HPDE6-E6E7 (cell line): ENCODE data around the gene DSTN.

ENCODE experiments used
- DNase-seq: peaks from one replicate; pipeline ENCODE4 v3.0.0; 2011; ENCODE audit warnings: missing footprints; ENCODE audit errors: extremely low spot score

DSTN gene

DNA sequence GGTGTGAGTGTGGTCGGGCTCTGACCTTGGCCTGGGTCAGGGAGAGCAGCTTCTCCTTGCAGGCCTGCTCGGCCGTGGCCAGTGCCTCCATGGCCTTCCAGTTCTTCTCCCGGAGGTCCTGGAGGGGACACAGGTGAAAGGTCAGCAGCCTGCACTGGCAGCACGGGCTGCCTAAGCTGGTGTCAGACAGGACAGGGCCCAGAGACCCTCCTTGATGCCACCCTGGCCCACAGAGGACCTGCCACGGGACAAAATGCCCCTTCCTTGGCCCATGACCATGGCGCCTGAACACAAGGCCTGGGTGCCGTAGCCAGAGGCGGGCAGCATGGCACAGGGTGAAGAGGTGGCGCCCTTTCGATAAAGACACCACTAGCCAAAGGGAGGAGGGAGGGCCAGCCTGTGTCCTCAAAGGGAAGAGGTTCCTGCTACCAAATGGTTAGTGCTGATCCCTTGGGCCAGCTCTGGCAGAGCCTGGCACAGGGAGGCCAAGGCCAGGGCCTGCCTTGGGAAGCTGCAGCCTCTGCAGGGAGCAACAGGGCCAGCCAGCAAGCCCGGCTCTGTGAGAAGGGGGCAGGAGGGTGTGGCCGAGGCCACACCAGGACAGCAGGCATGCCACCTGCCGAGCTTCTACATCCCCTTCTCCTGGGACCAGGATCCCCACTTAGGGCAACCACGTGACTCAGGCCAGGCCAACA is 54.8 kb downstream of the DSTN start:
- DNase-seq, result no peak

DNA sequence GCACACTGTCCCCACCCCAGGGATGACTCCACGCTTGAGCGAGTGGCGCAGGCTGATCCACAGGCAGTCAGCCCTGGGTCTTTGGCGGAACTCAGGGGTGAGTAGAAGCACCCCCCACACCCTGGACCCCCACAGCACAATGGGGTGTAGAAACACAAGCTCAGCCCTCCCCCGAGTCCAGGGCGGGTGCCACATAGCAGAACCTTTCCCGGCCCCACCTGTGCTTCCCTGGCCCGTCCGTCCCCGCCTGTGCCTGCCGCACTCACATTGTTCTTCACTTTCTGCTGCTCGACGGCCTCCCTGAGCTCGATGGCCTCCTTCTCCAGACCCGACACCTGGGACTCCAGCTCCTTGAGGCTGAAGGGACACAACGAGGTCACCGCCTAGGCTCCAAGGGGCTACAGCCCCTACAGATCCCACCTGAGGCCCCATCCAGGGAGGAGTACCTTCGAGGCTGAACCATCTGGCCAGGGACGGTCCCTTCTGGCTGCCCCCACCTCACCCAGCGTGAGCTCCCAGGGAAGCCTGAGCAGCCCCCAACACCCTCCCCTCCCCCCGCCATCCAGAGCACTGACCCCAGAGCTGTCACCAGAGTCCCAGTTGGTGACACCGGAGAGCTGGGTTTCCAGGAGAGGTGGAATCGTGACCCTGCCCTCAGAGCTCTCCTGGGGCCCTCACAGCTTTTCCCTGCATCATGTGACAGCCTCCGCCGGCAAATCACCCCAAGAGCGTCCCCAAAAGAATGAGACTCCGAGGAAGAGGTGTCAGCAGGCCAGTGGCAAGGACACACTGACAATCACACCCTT is 55.6 kb downstream of the DSTN start:
- DNase-seq, result no peak

DNA sequence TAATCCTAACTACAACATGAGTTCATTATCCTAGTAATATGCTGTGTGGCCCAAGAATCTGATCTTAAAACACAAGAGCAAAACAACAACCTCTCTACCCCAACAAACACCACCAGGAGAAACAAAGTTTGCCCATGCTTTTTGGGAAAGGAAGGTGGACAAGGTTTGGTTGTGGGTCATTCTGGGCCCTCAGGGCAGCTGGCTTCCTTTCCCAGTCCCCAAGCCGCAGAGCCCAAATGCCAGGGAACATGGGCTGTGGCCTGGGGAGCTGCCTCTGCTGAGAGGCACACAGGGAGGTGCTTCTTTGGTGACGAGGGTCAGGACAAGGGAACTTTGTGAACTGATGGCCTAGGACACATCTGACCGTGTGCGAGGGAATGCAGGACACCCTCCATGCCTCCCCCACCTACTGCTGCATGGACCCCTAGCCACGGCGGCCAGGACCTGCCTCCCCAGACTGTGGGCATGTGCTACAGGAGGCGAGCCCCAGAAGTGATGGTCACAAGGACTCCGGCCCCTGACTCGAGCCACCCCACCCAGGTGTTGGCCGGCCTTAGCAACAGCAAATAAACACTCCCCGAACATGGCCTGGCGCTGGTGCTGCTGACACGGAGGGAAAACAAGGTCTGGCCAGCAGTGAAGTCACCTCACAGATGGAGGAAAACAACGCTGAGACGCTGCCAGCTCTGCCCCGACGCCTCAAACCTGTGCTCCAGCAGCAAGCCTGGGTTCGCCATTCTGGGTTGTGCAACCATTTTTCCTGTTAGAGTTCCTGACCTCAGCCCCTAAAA is 56.5 kb downstream of the DSTN start:
- no peak for DNase-seq

DNA sequence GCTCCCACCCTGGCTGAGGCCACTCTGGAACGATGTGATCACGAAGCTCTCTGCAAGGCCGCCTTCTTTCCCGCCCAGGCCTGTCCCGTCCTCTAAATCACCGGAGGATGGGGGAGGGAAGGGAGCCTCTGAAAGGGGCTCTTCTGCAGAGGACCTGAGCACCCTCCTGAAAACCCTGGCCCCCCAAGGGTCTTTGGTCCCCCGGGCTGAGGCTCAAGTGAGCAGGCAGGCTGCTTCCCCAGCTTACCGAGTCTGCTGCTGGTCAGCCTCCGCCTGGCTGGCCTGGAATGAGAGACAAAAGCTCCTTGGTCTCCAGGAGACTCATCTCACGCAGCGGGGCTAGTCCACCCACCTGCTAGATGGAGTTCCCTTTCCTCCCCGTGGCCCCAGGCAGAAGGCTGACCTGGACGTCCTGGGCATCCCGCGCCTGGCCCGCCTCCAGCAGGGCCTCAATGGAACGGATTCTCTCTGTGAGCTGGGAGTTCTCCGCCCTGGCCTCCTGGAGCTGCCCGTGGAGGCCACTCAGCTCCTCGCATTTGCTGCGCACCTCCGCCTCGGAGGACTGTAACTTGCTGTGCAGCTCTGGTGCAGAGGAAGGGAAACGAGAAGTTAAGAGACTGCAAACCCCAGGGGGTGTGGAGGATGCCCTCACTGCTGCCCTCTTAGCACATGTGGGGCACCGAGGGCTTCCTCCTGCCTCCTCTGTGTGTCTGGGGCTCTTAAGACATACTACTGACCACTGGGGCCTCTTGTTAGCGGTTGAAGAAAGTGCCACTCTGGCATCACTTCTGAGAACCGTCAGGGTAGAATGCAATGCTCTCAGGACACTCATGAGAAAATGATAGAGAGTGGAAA is 57.5 kb downstream of the DSTN start:
- no peak for DNase-seq

DNA sequence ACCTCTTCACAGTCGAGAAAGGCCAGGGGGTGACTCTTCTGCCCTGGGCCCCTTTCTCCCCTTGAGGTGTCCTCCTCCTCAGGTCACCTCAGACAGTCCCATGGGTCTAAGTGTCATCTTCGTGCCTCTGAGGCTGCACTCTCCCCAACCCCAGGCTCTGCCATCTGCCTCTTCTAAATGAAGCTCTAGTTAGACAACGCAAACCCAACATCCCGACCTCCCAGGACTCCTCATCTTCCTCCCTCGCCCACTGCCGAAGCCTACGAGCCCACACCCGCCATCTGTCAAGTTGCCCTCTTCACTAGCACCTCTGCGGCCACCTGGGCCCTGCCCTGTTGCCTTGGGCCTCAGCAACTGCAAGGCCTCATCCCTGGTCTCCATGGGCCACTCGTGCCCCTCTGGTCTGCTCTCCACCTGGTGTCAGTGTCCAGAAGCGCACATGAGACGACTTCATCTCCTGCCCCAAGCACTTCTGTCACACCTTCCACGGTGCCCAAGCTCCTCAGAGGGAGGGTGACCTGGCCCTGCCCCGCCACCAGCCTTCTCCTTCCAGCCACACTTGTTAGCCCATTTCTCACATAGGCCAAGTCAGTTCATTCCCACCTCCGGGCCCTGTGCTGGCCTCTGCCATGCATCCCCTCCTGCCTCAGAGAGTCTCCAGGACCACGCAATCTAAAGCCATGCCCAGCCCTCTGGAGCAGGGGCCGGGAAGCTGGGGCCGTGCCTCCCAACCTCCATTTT is 58.4 kb downstream of the DSTN start:
- DNase-seq, result no peak

DNA sequence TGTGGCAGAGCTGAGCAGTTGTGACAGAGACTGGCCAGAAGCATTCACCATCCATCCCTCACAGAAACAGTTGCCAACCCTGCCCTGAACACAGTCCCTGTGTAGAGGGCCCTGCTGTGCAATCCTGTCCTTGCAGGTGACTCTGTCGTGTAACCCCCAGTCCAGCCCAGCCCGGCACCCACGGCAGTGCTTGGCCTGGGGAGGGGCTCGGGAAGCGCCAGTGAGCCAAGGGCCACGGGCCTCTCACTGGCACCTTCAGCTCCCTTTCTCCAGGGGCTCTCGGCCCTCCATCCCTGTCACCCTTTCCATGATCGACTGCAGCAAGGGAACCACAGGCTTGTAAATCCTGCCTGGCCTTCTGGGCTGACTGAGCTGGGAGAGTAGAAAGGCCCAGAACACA is 59.1 kb downstream of the DSTN start:
- no peak for DNase-seq

DNA sequence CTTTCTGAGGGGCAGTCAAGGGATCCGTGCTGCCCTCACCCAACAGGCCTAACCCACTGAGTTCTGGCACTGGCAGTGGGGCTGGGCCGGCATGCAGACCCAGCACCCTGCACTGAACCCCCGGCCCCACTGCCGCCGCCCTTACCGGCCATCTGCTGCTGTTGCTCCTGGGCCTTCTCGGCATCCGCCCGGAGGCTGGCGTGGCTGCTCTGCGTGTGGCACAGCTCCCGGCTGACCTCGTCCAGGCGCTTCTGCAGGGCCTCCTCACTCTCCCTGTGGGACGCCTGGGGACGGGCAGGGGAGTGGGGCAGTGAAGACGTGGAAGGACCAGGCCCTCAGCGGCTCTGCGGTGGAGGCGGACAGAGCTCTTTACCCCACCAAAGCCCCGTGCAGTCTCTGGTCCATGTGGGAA is 59.8 kb downstream of the DSTN start:
- no peak for DNase-seq

DNA sequence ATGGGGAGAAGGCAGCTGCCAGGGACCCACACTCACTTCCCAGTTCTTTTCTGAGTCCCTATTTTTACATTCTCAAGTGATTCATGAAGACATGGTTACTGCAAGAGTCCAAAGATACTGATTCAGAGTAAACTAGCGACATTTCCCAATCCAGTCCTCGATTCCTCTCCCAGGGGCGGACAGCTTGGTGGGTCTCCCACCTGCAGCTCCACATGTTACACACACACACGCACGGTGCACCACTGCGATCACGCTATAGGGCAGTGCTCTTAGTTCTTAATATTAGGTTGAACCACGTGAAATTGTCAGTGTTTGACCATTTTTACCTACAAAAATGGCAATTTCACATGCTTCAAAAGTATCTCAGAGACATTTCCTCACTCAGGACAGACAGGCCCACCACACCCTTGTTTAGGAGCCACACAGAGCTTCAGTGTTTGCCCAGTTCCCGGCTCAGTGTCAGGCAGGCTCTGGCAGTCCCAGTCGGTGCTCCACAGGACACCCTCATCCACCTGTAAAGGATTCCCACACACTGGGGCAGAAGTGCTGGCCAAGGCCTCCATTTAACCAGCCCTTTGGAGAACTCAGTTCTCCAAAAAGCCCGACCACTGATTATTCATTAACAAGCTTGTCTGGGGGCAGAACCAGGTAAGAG is 60.4 kb downstream of the DSTN start:
- DNase-seq, result no peak

DNA sequence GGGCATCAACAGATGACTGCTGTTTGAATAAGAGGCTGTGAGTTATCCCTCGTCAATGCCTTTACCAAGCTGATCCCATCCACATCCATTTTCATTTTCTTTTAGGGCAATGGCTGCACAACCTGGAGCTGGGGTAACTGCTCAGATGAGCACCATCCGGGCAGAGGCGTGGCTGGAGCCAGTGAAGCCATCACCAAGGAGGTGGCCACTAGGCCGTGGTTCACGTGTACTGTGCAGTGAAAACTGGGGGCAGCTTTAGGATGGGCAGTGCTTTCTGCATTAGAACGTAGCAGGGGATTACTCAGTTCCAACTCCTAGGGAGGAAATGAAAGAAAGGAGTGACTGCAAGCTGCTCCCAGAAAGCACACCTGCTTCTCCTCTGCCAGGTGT is 60.9 kb downstream of the DSTN start:
- DNase-seq, result no peak

DNA sequence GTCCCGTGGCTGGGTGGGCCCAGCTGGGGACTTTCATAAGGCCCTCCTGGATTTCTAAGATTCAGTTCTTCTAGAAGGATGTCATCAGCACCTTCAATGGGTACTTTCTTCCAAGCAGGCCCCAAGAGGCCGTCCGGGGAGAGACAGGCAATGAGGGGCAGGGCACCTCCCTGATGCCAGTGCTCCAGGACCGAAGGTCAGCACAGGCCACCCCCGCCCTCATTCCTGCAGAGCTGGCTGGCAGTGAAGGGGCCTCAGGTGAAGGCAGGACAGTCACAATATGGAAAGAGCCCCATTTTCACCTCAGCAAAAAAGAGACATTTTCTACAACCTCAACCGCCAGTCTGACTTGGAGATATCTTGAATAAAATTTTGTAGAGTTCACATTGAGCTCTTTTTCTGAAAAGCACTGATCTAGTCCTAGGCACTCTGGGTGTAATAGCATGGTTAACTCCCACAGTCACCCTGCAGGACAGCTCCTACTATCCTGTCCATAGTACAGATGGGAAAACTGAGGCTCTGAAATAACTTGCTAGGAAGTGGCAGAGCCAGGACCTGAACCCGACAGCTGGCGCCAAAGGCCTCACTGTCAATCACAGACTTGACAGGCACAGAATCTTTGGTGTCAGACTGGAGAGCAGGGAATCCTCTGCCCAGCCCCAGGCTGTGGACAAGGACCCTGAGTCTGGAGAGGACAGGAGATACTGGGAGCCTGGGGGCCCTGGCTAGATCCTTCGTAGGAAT is 61.9 kb downstream of the DSTN start:
- DNase-seq, result no peak

DNA sequence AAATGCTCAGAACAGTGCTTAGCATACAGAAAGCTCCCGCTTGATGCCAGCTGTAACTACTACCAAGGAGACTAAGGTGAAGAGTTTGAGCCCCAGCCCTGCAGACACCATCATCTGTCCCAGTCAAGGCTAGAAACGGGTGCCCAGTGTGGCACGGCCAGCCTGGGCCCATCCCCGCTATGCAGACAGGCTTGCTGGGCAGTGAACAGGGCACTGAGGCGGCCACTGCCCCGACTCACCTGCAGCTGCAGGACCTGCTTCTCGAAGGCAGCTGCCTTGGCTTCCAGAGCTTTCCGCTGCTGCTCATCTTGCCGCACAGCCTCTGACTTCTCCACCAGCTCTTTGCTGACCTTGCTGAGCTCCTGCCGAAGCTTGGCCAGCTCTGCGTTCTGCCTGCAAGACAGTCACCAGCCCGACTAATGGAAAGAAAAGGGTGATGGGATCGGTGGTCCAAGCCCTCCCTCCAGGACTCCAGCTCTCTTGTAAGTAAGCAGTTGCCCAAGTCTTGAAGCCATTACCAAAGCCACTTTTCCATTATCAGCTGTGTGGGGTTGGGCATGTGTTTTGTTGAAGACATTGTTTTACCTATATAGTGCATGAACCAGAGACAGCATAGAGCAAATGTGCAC is 63.5 kb downstream of the DSTN start:
- DNase-seq, result no peak

DNA sequence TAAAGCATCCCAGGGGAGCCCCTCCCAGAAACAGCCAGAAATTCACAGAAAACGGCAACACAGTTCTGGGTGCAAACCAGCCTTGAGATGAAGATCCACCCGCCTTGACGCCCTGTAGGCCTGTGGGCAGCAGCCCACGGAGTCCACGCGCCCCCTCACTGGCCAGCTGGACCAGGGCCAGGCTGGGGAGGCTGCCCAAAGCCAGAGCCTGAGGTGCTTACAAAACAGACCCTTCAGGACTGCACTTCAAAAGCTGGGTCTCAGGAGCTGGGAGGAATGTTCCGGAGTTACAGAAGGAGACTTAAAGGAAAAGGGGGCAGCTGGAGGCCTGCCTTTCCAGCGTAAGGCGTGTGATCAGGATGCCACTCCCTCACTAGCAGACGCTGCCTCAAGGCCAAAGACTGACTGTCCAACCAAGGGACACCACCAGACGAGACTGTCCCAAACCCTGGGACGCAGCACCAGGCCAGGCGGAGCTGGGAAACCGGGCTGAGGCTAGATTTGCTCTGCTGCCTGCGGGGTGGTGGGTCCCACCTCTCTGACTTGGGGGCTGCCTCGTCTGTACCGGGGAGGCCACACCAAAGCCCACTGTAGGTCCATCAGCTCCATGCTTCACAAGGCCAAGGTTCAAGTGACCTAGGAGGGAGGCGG is 64.1 kb downstream of the DSTN start:
- no peak for DNase-seq

DNA sequence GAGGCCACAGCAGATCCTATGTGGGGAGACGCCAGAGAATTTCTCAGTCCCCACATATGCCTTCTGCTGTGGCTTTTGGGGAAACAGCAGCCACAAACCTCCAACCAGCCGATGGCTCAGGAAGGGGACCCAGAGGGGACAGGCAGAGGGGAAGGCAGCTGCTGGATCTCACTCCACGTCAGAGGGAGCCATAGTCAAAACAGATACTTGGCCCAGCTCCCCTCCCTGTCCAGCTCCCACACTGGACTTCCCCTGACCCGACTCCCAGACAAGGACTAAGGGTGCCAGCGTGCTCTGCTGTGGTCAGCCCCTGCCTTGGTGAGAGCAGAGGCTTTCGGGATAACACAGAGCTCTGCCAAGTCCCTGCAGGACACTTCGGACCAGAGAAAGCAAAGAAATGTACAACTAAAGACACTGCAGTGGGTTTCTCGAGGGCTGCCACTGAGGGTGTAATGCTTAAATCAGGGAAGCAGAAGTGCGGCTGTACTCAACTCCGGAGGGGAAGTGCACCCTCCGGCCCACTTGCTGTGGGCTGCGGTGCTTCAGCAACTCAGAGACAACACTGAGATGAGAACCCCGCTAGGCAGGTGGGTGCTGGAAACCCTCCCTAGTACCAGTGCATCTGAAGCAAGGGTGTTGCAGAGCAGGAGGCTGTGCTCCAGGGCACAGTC is 64.9 kb downstream of the DSTN start:
- DNase-seq, result no peak

DNA sequence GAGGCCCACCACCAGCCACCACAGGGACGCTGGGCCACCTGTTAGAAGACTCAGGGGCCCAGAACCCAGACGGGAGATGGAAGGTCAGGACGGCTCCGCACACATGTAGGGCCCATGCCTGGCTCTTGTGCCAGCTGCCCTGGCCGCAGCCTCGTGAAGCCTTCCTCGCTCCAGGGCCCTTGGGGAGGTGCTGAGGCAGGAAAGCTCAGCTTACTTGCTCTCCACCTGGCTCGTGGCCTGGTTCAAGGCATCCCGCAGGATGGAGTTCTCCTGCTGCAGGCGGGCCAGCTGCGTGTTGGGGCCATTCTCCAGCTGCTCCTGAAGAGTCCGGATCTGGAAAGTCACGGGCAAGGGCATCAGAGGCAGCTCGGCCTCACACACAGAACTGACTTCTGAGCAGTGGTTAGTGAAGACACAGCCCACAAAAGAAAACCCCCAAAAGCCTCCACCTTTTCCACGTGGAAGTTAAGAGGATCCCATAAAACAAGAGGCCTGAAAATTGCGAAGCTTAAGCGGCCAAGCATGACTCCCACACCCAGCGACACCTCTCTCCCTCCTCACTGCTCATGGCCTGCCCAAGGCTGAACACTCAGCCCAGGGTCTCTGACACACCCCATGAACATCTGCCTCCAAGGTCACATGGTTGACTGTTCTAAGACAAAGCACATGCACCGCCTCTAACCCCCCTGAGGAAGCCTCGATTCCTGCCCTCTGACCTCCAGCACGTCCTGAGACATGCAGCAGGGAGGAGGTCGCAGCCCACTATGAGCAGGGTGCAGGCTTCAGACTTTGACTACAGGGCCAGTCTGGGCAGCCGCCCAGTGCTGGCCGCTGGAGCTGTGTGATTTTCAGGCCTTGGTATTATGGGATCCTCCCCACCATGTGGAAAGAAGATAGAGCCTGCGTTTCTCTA is 65.7 kb downstream of the DSTN start:
- DNase-seq, result no peak

DNA sequence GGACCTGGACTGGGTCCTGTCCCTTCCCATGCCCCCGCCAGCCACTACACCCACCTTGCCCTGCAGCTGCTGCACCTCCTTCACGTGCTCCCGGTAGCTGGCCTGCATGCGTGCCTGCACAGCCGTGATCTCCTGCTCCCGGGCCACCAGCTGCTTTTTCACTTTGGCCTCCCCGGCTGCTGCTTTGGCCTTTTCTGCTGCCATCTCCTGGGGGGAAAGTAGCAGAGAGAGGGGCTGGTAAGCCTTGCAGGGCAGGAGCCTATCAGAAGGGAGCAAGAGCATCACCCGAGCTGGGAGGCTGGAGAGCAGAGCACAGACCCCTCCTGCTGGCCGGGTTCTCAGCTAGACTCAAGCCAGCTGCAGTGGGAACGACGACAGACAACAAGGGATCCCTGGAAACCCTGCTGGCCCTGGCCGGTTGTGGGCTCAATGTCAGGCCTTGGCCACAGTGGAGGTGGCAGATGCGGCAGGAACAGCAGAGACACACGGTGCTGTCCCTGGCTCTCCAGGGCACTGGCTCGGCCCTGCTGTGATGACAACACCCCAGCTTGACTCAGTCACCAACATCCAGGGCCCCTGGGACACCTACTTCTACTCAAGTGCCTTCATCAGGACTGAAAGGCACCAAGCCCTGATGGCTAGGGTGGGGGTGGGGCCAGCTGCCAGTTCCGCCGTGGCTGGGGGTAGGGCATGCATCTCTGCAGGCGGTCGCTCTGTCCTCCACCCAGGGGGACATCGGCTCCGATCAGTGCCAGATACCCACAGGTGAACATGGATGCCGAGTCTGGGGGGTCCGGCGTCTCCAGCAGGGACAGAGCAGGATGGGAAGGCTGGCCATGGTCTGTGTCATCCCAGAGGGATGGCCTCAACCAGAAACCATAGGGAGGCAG is 66.9 kb downstream of the DSTN start:
- DNase-seq, result no peak

DNA sequence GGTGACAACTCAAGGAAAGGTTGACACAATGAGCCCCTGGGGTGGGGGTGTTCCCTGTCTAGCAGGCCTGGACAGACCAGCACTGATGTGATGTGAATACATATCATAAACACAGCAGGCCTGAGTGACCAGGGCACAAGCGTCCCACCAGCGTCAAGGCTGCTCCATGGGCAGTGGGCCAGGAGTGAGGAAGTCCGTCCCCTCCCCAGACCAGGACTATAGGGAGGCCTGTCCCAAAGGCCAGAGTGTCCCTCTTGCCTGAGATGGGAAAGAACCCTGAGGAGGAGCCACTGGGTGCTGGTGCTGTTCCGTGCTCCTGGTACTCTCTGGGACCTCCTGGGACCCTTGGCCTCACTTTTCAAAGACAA is 67.5 kb downstream of the DSTN start:
- DNase-seq, result no peak
